ENCODE measurements around the gene PLD6.

Gene PLD6

GRCh38 chr17:17236295-17237025, 30.3 kb upstream of the PLD6 start:
- H3K27me3 ChIP-seq, result no peaks in the 10 kb centered on the region
- H3K4me1 ChIP-seq, result no peaks in the 10 kb centered on the region
- peak overlapping the region; percentile 78 for H3K4me3 ChIP-seq (ENCODE audit: low read depth, low read length)
- no peaks in the 10 kb centered on the region for H3K9me3 ChIP-seq
- TF ChIP-seq CTCF (IDR thresholded peaks at IDR 0.05; ENCODE audit: low read depth, low read length), result no peak
- H3K36me3 ChIP-seq, result no peaks in the 10 kb centered on the region; the same call in 1 of the 2 replicates
- no peak for DNase-seq

GRCh38 chr17:17235212-17236174, 29.4 kb upstream of the PLD6 start:
- H3K4me3 ChIP-seq (ENCODE audit: low read depth, low read length), result peak overlapping the region; percentile 78
- no peaks in the 10 kb centered on the region for H3K9me3 ChIP-seq
- no peak for TF ChIP-seq CTCF (IDR thresholded peaks at IDR 0.05; ENCODE audit: low read depth, low read length)
- H3K4me1 ChIP-seq, result no peaks in the 10 kb centered on the region
- H3K36me3 ChIP-seq, result no peaks in the 10 kb centered on the region; the same call in 1 of the 2 replicates
- H3K27me3 ChIP-seq, result no peaks in the 10 kb centered on the region
- DNase-seq, result no peak

- no peak for TF ChIP-seq CTCF (IDR thresholded peaks at IDR 0.05; ENCODE audit: low read depth, low read length)
Measured at GRCh38 chr17:17232303-17232621, 26.1 kb upstream of the PLD6 start.

GRCh38 chr17:17231621-17232302, 25.6 kb upstream of the PLD6 start:
- no peaks in the 10 kb centered on the region for H3K9me3 ChIP-seq
- TF ChIP-seq CTCF (IDR thresholded peaks at IDR 0.05; ENCODE audit: low read depth, low read length), result no peak
- H3K4me1 ChIP-seq, result peaks cover 10% of the 10 kb centered on the region
- H3K4me3 ChIP-seq (ENCODE audit: low read depth, low read length), result no peak overlapping the region
- no peaks in the 10 kb centered on the region; the same call in 1 of the 2 replicates for H3K36me3 ChIP-seq
- no peak for DNase-seq
- H3K27me3 ChIP-seq, result no peaks in the 10 kb centered on the region

More at GRCh38 chr17:17232303-17232621, 26.1 kb upstream of the PLD6 start:
- H3K4me1 ChIP-seq, result peaks cover 10% of the 10 kb centered on the region
- DNase-seq, result no peak
- H3K9me3 ChIP-seq, result no peaks in the 10 kb centered on the region
- H3K4me3 ChIP-seq (ENCODE audit: low read depth, low read length), result no peak overlapping the region
- H3K36me3 ChIP-seq, result no peaks in the 10 kb centered on the region; the same call in 1 of the 2 replicates
- no peaks in the 10 kb centered on the region for H3K27me3 ChIP-seq

GRCh38 chr17:17229416-17230384, 23.6 kb upstream of the PLD6 start:
- DNase-seq, result no peak
- no peaks in the 10 kb centered on the region; the same call in 1 of the 2 replicates for H3K36me3 ChIP-seq
- no peak for TF ChIP-seq CTCF (IDR thresholded peaks at IDR 0.05; ENCODE audit: low read depth, low read length)
- no peaks in the 10 kb centered on the region for H3K9me3 ChIP-seq
- no peak overlapping the region for H3K4me3 ChIP-seq (ENCODE audit: low read depth, low read length)
- no peaks in the 10 kb centered on the region for H3K27me3 ChIP-seq
- peaks cover 10% of the 10 kb centered on the region for H3K4me1 ChIP-seq
